Measurements from ENCODE around the gene PSKH1. TPM values are rescaled to one million over a fixed set of nuclear protein-coding genes. Genes with fewer than 3 reads are reported as not detected.

The PSKH1 gene
- polyA plus RNA-seq (2012; ENCODE audit: insufficient read depth, insufficient read length, low read depth), result 76.3 TPM

GRCh38 chr16:67892899-67893742, at the start of gene PSKH1:
PSKH1 (plus strand) TSS chr16:67893254; CDS start chr16:67908750, 15,496 bp downstream.
- TF ChIP-seq CTCF (IDR thresholded peaks at IDR 0.05; ENCODE audit: low read depth, low read length), result no peak
- DNase-seq, result peak; percentile 97
- Histone ChIP-seq H3K27me3 (no peaks in the 10 kb centered on the region), H3K4me1 (no peaks in the 10 kb centered on the region), H3K9me3 (no peaks in the 10 kb centered on the region), H3K4me3 (ENCODE audit: low read depth, low read length) (peak within 1 kb of the TSS; percentile 83), H3K36me3 (no peaks in the 10 kb centered on the region; the same call in 1 of the 2 replicates)

GRCh38 chr16:67843343-67843765, 49.7 kb upstream of the PSKH1 start:
- Histone ChIP-seq H3K4me3 (ENCODE audit: low read depth, low read length) (peak overlapping the region; percentile 92), H3K36me3 (no peaks in the 10 kb centered on the region; the same call in 1 of the 2 replicates), H3K27me3 (no peaks in the 10 kb centered on the region), H3K9me3 (no peaks in the 10 kb centered on the region), H3K4me1 (no peaks in the 10 kb centered on the region)
- no peak for TF ChIP-seq CTCF (IDR thresholded peaks at IDR 0.05; ENCODE audit: low read depth, low read length)
- DNase-seq, result peak; percentile 26

GRCh38 chr16:67844497-67844896, 48.6 kb upstream of the PSKH1 start:
- Histone ChIP-seq H3K4me3 (ENCODE audit: low read depth, low read length) (peak overlapping the region; percentile 92), H3K27me3 (no peaks in the 10 kb centered on the region), H3K9me3 (no peaks in the 10 kb centered on the region), H3K36me3 (peaks cover 5% of the 10 kb centered on the region; the same call in 1 of the 2 replicates), H3K4me1 (no peaks in the 10 kb centered on the region)
- TF ChIP-seq CTCF (IDR thresholded peaks at IDR 0.05; ENCODE audit: low read depth, low read length), result peak; percentile 25; the same call in 1 of the 2 replicates
- DNase-seq, result peak; percentile 49

GRCh38 chr16:67845291-67846062, 47.6 kb upstream of the PSKH1 start:
- Histone ChIP-seq H3K4me1 (no peaks in the 10 kb centered on the region), H3K4me3 (ENCODE audit: low read depth, low read length) (peak overlapping the region; percentile 96)
- no peak for DNase-seq

GRCh38 chr16:67846063-67846319, 47.1 kb upstream of the PSKH1 start:
- no peaks in the 10 kb centered on the region for H3K9me3 ChIP-seq
- TF ChIP-seq CTCF (IDR thresholded peaks at IDR 0.05; ENCODE audit: low read depth, low read length), result no peak
- peaks cover 5% of the 10 kb centered on the region; the same call in 1 of the 2 replicates for H3K36me3 ChIP-seq
- no peaks in the 10 kb centered on the region for H3K4me1 ChIP-seq
- no peaks in the 10 kb centered on the region for H3K27me3 ChIP-seq
- H3K4me3 ChIP-seq (ENCODE audit: low read depth, low read length), result peak overlapping the region; percentile 96
- DNase-seq, result no peak

More at GRCh38 chr16:67845291-67846062, 47.6 kb upstream of the PSKH1 start:
- H3K36me3 ChIP-seq, result peaks cover 5% of the 10 kb centered on the region; the same call in 1 of the 2 replicates
- TF ChIP-seq CTCF (IDR thresholded peaks at IDR 0.05; ENCODE audit: low read depth, low read length), result no peak
- H3K27me3 ChIP-seq, result no peaks in the 10 kb centered on the region
- H3K9me3 ChIP-seq, result no peaks in the 10 kb centered on the region
